Activated CD4-positive, alpha-beta T cell treated with anti-CD3 and anti-CD28 coated beads, Interleukin-2, amount 50 U/mL, for 16 hours (primary cell): Measurements from ENCODE around the gene E2F2.
"Not testable (repeated sequence)": the region's sequence is repeated elsewhere in the genome, so short reads cannot be mapped to it uniquely, and the experiment has no call there.

Experiments
- DNase-seq: peaks from one replicate; pipeline ENCODE4 v3.0.0-alpha.2; 2020

The E2F2 gene

DNA sequence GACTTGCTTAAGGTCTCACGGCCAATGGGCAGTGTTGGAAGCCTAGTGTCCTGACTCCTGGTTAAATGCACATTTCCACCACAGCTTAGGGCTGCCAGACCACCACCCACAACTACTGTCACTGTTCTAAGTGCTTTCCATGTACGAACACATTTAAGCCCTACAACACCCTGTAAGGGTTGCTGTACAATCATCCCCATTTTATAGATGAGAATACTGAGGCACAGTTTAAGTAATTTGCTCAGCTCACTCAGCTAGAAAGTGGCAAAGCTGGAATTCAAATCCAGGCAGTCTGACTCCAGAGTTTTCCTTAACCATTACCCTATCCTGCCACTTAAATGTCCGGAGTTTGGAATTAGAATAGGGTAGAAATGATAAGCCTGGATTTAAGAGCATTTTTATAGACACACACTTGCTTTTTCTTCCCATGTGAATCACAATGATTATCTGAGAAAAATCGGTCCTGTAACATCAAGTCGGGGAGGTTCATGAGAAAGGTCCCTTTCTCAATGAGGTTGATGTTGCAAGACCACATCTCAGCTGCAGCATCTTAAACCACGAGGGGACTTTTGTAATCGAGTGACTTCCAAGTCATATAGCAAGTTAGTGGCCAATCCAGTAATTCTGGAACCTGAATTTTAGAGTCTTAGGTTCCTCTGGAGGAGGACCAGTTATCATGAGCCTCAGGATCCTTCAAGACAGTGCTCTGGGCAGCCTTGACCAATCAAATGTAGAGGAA, 8.6 kb downstream of the E2F2 start:
- DNase-seq: peak; percentile 62

DNA sequence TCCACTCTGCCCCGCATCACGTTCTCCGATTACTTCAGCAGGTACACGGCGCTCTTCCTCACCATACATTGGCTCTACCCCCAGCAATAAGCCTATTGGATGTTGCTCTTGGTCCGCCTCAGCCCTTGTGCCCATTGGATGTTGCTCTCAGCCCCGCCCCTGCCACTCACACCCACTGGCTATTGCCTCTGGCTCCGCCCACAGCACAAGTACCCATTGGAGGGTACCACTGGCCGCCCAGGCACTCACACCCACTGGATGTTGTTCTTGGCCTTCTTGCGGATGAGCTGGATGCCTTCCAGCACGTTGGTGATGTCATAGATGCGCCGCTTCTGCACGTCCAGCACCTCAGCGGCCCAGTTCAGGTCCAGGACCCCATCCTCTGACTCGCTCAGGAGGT, 9.4 kb downstream of the E2F2 start:
- no peak for DNase-seq

DNA sequence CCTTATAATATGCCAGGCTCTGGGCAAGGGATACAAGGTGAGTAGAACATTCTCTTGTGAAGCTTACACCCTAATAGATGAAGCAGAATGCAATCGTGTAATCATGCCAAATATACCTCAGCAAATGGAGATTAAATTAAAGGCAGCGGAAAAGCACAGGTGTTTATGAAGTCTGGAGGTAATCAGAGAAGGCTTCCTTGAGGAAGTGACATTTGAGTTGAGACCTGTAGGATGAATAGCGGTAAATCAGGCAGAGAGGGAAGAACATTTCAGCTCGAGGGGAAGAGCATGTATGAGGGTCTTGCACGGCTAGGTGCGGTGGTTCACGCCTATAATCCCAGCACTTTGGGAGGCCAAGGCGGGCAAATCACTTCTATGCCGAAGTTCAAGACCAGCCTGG, 13.5 kb downstream of the E2F2 start:
- no peak for DNase-seq

DNA sequence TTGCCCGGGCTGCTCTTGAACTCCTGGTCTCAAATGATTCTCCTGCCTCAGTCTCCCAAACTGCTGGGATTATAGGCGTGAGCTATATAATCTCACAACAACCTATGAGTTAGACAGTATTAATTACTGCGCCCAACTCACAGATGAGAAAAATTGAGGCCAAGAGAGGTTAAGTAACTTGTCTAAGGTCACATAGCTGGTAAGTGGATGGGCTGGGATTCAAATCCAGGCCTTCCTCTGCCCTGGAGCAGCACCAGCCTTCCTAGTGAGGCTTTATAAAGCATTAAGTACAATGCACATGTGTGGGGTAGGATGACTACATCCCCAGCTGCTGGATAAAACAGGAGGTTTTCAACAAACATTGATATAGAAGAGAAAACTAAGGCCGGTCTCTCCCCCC, 15.1 kb downstream of the E2F2 start:
- no peak for DNase-seq

DNA sequence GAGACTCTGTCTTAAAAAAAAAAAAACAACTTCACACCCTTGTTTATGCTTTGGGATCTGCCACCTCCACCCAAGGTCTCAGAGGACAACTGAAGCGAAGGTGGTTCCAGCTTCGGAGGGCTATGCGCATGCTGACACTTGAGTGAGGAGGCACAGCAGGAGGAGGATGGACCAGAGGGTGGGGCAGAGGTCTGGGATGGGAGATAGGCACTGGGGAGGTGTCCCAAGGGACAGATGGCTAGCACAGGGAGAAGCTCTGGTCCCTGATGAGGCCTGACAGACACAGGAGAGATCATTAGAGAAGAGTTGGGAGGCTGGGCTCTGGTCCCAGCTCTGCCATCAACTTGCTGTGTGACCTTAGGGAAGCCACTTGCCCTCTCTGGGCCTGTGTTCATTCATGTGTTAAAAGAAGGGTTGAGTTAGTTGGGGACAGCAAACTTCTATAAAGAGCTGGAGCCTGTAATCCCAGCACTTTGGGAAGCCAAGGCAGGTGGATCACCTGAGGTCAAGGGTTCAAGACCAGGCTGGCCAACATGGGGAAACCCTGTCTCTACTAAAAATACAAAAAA, 16.8 kb downstream of the E2F2 start:
- no peak for DNase-seq

DNA sequence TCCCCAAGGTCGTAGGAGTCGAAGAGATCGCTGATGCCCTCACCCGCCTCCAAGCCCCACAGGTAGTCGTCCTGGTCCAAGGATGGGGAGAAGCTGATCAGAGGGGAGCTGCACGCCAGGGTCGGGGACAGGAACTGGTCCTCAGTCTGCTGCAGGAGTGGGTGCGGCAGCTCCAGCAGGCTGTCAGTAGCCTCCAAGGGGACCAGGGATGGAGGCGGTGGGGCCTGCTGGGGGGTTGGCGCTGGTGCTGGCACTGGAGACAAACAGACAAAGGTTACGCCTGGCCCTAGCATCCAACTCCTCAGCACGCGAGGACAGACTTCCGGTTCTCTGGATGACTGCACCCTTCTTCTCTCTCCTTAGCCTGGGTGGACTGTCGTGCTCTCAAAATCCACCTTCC, 21.1 kb downstream of the E2F2 start:
- DNase-seq: no peak

DNA sequence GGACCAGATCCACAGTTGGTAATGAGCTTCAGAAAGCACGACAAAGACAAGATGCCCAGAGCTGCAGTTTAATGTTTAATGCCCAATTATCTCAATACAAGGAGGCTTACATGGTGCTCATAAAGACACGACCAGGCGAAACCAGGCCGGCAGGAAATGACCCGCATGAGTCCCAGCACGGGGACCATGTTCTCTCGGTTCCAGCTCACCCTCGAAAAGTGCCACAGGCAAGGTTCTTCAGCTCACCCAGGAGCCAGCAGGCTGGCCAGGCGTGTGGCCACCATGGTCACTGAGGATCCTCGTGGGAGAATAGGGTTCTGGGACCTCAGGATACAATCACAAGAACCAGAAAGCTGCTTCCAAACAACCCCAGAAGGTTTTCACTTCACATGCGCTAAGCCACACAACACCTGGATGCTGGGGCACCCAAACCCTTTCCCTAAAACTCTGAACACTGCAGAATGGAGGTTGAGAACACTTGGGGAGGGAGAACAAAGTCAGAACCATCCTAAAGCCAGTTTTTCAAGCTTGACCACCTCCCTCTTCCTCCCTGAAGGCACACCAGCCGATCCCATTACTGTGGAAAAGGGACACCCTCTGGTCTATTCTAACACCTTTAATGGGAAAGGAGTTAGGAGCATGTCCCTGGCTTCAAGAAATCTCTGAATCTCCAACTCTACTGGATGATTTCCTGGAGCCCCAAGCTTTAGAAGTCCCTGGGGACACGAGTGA, 24.5 kb downstream of the E2F2 start:
- no peak for DNase-seq

DNA sequence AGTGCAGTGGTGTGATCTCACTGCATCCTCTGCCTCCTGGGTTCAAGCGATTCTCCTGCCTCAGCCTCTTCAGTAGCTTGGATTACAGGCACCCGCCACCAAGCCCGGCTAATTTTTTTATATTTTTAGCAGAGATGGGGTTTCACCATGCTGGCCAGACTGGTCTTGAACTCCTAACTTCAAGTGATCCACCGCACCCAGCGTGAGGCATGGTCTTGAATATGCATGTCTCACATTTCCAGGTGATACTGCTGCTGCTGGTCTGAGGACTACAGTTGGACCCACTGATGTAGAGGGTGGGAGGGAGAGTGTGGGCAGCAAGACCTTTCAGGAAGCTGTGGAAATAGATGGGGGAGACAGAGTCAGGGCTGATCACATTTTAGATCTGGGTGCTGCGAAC, 25.2 kb downstream of the E2F2 start:
- DNase-seq: no peak

DNA sequence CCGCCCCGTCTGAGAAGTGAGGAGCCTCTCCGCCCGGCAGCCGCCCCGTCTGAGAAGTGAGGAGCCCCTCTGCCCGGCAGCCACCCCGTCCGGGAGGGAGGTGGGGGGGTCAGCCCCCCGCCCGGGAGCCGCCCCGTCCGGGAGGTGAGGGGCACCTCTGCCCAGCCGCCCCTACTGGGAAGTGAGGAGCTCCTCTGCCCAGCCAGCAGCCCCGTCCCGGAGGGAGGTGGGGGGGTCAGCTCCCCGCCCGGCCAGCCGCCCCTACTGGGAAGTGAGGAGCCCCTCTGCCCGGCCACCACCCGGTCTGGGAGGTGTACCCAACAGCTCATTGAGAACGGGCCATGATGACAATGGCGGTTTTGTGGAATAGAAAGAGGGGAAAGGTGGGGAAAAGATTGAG, 26.9 kb downstream of the E2F2 start:
- DNase-seq: not testable (repeated sequence)

DNA sequence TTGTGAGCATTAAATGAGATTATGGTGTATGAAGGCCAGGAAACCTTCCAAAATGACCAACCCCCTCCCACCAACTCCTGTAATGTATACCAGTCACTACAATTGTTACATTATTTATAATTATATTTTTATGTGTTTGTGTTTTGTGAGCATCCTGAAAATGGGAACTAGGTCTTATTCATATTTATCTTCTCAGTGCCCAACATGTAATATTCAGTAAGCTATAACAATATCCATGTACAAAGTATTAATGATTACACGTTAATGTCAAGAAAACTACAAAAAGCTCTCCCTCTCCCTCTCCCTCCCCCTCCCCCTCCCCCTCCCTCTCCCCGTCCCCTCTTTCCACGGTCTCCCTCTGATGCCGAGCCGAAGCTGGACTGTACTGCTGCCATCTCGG, 28.1 kb downstream of the E2F2 start:
- no peak for DNase-seq

DNA sequence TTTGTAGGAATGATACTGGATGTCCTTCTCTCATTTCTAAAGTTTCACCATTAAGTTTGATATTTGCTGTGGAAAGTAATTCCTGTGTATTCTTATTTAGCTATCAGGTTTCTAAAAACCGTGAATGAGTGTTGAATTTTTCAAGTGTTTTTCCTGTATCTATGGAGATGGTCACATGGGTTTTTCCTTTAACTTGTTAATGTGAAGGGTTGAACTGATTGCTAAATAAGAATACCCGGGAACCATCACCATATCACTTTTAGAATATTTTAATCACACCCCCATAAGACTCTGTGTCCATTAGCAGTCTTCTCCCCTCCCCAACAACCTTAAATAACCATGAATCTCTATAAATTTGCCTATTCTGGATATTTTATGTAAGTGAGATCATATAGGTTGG, 30.6 kb downstream of the E2F2 start:
- DNase-seq: no peak

DNA sequence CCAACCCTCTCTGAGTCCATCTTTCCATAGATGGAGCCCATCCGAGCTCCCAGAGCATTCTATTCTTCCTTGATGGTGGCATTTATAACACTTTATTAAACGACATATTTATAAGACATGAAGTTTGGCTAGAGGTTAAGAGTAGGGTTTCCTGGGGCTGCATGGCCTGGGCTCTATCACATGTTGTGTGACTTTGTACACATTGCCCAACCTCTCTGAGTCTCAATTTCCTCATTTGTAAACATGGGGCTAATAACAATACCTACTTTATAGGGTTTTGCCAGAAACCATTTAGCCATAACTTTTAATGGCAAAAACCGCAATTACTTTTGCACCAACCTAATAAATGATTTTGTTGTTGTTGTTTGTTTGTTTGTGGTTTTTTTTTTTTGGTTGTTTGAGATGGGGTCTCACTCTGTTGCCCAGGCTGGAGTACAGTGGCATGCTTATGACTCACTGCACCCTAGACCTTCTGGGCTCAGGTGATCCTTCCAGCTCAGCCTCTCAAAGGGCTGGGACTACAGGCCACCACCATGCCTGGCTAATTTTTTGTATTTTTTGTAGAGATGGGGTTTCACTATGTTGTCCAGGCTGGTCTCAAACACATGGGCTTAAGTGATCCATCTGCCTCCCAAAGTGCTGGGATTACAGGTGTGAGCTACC, 33.1 kb downstream of the E2F2 start:
- DNase-seq: no peak

DNA sequence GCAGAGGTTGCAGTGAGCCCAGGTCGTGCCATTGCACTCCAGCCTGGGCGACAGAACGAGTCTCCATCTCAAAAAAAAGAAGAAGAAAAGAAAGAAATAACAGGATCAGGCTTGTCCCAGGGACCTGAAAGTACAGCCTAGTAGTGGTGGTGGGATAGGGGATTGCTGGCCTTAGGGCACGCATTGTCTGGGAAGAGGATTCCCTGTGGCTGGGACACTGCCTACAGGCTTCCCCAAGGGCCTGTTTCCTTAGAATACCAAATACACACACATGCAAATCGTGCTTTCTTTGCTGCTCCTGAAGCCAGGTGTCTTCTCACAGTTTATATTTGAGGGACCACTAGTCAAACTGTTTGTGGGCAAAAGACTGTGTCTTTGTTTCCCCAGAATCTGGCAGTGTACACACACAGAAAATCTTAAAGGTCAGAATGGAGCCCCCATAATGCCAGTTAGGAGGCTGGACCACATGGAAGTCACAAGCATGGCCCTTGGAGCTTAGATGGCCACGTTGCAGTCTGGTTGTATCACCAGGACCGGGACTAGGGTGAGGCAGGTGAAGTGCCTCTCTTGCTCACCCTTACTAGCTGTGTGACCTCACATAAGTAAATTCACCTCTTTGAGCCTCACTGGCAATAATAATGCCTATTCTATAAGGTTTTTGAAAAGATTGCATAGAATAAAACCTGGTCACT, 34.4 kb downstream of the E2F2 start:
- no peak for DNase-seq

DNA sequence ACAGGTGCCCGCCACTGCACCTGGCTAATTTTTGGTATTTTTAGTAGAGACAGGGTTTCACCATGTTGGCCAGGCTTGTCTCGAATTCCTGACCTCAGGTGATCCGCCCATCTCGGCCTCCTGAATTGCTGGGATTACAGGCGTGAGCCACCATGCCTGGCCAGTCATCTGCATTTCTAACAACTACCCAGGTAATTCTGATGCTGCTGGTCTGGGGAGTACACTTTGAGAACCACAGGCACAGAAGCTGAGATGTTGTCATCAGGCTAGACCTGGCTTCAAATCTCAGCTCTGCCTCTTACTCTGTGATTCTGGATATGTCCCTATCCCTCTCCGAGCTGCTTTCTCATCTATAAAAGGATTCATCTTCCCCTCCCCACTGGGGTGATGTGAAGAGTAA, 36.2 kb downstream of the E2F2 start:
- DNase-seq: not testable (repeated sequence)

DNA sequence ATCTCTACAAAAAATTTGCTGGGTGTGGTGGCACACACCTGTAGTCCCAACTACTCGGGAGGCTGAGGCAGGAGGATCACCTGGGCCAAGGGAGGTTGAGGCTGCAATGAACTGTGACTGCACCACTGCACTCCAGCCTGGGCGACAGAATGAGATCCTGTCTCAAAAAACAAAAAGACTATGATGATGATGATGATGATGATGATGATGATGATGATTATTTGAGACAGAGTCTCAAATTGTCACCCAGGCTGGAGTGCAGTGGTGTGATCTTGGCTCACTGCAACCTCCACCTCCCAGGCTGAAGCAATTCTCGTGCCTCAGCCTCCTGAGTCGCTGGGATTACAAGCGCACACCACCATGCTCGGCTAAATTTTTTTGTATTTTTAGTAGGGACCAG, 38.3 kb downstream of the E2F2 start:
- DNase-seq: not testable (repeated sequence)

DNA sequence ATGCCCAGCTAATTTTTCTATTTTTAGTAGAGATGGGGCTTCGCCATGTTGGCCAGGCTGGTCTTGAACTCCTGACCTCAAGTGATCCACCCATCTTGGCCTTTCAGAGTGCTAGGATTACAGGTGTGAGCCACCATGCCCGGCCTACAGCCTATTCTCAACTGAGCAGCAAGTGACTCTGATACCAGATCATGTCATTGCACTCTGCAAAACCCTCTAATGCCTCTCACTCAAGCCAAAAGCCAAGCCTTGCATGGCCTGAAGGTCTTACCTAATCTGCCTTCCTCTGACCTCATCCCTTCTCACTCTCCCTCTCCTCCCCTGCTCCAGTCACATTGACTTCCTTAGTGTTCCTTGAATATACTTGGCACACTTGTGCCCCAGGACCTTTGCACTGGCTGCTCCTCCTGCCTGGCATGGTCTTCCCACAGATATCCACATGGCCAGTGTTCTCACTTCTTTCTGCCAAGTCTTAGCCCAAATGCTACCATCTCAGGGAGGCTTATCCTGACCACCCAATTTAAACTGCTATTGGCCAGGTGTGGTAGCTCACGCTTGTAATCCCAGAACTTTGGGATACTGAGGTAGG, 38.8 kb downstream of the E2F2 start:
- DNase-seq: no peak

DNA sequence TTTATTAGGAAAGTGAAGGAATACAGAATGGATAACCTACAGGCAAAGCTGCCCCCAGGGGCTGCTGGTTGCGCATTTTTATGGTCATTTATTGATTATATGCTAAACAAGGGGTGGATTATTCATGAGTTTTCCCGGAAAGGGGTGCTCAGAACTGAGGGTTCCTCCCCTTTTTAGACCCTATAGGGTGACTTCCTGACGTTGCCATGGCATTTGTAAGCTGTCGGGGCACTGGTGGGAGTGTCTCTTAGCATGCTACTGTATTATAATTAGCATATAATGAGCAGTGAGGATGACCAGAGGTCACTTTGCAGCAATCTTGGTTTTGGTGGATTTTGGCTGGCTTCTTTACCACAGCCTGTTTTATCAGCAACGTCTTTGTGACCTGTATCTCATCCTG, 41.2 kb downstream of the E2F2 start:
- no peak for DNase-seq

DNA sequence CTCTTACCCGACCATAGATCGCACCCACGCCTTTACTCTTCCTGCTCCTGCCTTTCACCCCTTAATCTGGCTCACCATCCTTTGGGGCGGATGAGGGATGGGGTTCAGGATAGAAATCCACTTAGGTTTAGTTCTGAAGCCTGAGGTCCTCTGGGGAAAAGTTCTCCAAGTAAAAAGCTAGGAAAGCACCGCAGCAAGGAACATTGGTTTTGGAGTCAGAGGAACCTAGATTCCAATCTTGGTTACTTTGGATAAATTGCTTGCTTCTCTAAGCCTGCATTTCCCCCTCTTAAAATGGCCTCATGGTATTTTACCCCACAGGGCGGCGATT, 46.1 kb downstream of the E2F2 start:
- DNase-seq: no peak

DNA sequence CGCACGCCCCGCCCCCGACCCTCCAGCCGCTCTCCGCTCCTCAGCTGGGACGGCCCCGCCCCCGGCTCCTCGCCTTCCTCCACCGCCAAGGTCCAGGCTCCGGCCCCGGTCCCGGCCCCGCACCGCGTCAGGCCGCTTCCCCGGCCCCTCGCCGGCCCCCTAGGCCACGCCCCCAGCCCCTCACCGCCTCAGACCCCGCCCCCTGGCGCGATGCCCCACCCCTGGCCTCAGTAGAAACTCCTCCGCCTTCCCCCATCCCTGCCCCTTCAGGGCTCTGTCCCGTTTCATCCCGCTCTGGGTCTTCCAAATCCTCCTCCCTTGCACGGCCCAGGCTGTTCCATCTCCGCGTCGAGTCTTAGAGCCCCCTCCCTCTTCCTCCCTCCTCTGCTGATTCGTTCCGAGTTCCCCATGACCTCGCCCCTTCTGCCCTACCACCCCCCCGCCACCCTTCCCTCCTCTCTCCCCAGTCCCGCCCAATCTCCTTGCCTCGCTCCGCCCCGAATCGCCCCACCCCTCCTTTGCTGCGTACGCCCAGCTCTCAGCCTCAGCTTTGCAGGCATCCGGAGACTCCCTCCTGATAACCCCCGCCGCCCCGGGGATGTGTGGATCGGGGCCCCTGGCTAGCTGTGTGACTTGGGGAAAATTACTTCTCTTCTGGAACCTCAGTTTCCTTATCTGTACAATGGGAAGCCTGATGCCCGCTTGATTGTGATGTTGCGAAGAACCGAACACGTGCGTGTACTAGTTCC, 46.6 kb downstream of the E2F2 start:
- peak; percentile 82 for DNase-seq

DNA sequence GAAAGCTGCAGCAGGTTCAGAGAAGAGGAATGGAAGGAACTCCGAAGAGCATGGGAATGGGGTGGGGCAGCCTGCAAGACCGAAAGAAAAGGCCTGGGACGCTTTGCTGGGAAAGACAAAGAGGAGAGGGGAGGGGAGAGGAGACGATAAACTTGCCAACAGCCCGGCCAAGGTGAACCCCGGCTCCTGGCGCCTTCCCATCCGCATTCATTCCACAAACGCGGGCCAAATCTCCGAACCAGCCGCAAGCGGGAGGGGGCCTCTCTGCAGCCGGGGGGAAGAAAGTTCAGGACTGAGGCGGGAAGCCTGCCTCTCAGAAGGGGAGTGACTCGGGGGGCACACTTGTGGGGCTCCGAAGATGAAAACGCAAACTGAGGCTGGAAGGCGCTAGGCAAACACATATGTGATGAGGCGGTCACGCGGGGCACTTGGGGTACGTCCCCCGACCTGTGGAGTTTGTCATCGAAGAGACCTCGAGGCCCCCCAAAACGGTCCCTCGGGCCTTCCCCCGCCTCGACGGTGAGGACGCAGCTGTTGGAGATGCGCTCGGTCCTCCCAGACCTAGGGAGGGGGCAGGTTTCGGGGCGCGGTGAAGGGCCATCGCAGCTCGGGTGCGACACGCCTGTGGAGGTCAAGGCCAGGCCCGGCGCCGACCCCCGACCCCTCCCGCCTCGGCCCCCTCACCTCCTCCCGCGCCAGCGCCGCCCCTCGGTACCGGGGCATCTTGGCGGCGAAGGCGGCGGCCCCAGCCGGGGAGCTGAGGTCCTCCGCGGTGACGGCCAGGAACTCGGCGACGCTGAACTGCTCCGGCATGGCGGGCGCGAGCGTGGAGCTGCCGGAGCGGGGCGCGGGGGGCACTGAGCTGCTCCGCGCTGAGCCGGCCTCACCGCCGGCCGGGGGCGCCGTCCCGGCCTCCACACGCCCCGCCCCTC, 47.4 kb downstream of the E2F2 start, which contains the start of gene ASAP3:
Gene ASAP3, minus strand, starts transcription at position 859 of the 932 bp plus-strand sequence. Its CDS starts 46 bp downstream, at position 813.
- peak; percentile 4 for DNase-seq

DNA sequence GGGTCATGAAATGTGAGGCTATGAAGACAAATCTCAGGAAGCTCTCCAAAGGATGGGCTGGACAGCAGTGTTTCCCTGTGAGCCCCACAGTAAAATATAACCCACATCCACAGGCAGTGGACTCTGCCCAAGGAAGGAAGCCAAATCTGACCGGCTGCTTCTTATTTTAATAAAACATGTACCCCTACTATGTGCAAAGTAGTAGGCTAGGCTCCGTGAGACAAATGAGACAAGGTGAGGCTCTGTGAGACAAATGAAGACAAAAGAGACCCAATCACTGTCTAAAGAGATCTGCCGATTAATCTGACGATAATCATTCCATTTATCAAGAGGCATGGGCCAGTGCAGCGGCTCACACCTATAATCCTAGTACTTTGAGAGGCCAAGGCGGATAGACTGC, 49.1 kb downstream of the E2F2 start:
- DNase-seq: no peak
